ENCODE measurements around the gene EIF6.

EIF6 gene

GRCh38 chr20:35327074-35327976, 42.8 kb upstream of the EIF6 start:
- TF ChIP-seq CTCF (IDR thresholded peaks at IDR 0.05; ENCODE audit: extremely low read depth, insufficient read depth, missing control alignments): no peak
- in situ Hi-C loops (cut with MboI; ENCODE audit: low pct_unique_long_range_greater_than_20kb, low sequenced_read_pairs, unreplicated experiment): no loop called here
- DNase-seq (ENCODE audit: low spot score): no peak

- TF ChIP-seq CTCF (IDR thresholded peaks at IDR 0.05; ENCODE audit: extremely low read depth, insufficient read depth, missing control alignments): no peak
- DNase-seq (ENCODE audit: low spot score): no peak
- in situ Hi-C loops (cut with MboI; ENCODE audit: low pct_unique_long_range_greater_than_20kb, low sequenced_read_pairs, unreplicated experiment): no loop called here
Observed at GRCh38 chr20:35326740-35327073, 42.1 kb upstream of the EIF6 start.

- no peak for TF ChIP-seq CTCF (IDR thresholded peaks at IDR 0.05; ENCODE audit: extremely low read depth, insufficient read depth, missing control alignments)
- DNase-seq (ENCODE audit: low spot score): no peak
- in situ Hi-C loops (cut with MboI; ENCODE audit: low pct_unique_long_range_greater_than_20kb, low sequenced_read_pairs, unreplicated experiment): no loop called here
Observed at GRCh38 chr20:35326021-35326739, 41.6 kb upstream of the EIF6 start.

GRCh38 chr20:35325401-35325800, 40.8 kb upstream of the EIF6 start:
- in situ Hi-C loops (cut with MboI; ENCODE audit: low pct_unique_long_range_greater_than_20kb, low sequenced_read_pairs, unreplicated experiment): no loop called here
- no peak for TF ChIP-seq CTCF (IDR thresholded peaks at IDR 0.05; ENCODE audit: extremely low read depth, insufficient read depth, missing control alignments)
- no peak for DNase-seq (ENCODE audit: low spot score)

- TF ChIP-seq CTCF (IDR thresholded peaks at IDR 0.05; ENCODE audit: extremely low read depth, insufficient read depth, missing control alignments): no peak
- no peak for DNase-seq (ENCODE audit: low spot score)
- in situ Hi-C loops (cut with MboI; ENCODE audit: low pct_unique_long_range_greater_than_20kb, low sequenced_read_pairs, unreplicated experiment): no loop called here
Observed at GRCh38 chr20:35320396-35321126, 36.0 kb upstream of the EIF6 start.

GRCh38 chr20:35319871-35320197, 35.3 kb upstream of the EIF6 start:
- DNase-seq (ENCODE audit: low spot score): no peak
- in situ Hi-C loops (cut with MboI; ENCODE audit: low pct_unique_long_range_greater_than_20kb, low sequenced_read_pairs, unreplicated experiment): no loop called here

More at GRCh38 chr20:35319871-35320197, 35.3 kb upstream of the EIF6 start:
- TF ChIP-seq CTCF (IDR thresholded peaks at IDR 0.05; ENCODE audit: extremely low read depth, insufficient read depth, missing control alignments): no peak

Measured in GM13977 (cell line).